ENCODE measurements around the gene CNN2.

GRCh38 chr19:1073956-1074517 lies 47.6 kb downstream of the CNN2 start:
- no peak for TF ChIP-seq CTCF (CRISPR knock-in tag; IDR thresholded peaks at IDR 0.05)
- TF ChIP-seq NFE2L2 (IDR thresholded peaks at IDR 0.05; ENCODE audit: low read length): no peak
- TF ChIP-seq YY1 (IDR thresholded peaks at IDR 0.05; ENCODE audit: insufficient read depth, insufficient replicate concordance, low read depth, low read length): no peak
- no peak for TF ChIP-seq TAF1 (CRISPR knock-in tag; IDR thresholded peaks at IDR 0.05)
- no peak for TF ChIP-seq CREB1 (IDR thresholded peaks at IDR 0.05)
- no peak for TF ChIP-seq CREB1 (CRISPR knock-in tag; IDR thresholded peaks at IDR 0.05)
- no peak for TF ChIP-seq RNF2 (conservative IDR thresholded peaks at IDR 0.05; ENCODE audit: low read depth)
- no peak for TF ChIP-seq ZNF232 (CRISPR knock-in tag; IDR thresholded peaks at IDR 0.05; ENCODE audit: borderline replicate concordance)
- no peak for TF ChIP-seq NAIF1 (CRISPR knock-in tag; IDR thresholded peaks at IDR 0.05; ENCODE audit: borderline replicate concordance)

Data from HepG2 (cell line).